SU-DHL-6 (cell line): ENCODE data around the gene COL16A1.

ENCODE experiments used
- EZH2phosphoT487 ChIP-seq: fragments of 200-600 bp; sonication (generic), shearing (Covaris generic); conservative IDR thresholded peaks from 2 replicates; pipeline ENCODE4 v1.6.1; 2018; ENCODE audit warnings: mild to moderate bottlenecking, antibody characterized with exemption, low read length, moderate library complexity, mixed read lengths
- TF ChIP-seq, protein P1 (sequence below): fragments of 200-600 bp; sonication (generic); IDR thresholded peaks from one replicate; pipeline ENCODE4 v1.5.1; 2017; ENCODE audit warnings: antibody characterized with exemption, mild to moderate bottlenecking, low read length, moderate library complexity; ENCODE audit not compliant: insufficient read depth, poor library complexity, severe bottlenecking

DNA sequence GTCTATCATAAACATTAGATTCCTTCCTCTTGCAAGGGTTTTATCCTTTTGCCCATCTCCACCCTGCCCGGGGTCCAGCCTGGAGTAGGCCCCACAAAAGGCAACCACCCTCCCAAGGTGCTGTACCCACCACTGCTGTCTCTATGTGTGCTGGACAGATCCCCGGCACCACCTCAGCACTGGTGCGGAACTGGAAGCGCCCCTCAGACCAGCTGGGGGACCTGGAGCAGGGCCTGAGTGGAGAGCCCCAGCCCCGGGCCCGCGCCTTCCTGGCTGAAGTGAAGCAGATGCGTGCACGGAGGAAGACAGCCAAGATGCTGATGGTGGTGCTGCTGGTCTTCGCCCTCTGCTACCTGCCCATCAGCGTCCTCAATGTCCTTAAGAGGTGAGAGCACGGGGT, 80.5 kb downstream of the COL16A1 start:
- TF ChIP-seq, protein P1, sequence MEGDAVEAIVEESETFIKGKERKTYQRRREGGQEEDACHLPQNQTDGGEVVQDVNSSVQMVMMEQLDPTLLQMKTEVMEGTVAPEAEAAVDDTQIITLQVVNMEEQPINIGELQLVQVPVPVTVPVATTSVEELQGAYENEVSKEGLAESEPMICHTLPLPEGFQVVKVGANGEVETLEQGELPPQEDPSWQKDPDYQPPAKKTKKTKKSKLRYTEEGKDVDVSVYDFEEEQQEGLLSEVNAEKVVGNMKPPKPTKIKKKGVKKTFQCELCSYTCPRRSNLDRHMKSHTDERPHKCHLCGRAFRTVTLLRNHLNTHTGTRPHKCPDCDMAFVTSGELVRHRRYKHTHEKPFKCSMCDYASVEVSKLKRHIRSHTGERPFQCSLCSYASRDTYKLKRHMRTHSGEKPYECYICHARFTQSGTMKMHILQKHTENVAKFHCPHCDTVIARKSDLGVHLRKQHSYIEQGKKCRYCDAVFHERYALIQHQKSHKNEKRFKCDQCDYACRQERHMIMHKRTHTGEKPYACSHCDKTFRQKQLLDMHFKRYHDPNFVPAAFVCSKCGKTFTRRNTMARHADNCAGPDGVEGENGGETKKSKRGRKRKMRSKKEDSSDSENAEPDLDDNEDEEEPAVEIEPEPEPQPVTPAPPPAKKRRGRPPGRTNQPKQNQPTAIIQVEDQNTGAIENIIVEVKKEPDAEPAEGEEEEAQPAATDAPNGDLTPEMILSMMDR, result no peak
- TF ChIP-seq EZH2phosphoT487, result no peak
